Body of pancreas (tissue), 4 donors: ENCODE results near the gene MAP3K2. TPM values are rescaled to one million over a fixed set of nuclear protein-coding genes. Genes with fewer than 3 reads are reported as not detected.

Experiments used
- ATAC-seq: fragments of 150-250 bp; one replicate; pipeline ENCODE4 v1.9.1; 2016
- DNase-seq, 4 donors: peaks; one replicate each; pipeline ENCODE4 v3.0.0-alpha.2; 2019
- H3K27ac ChIP-seq, 4 donors: fragments of 200-600 bp; sonication (generic); 1 replicate in 3 of 4; 2 replicates in 1 of 4; pipeline versions ENCODE4 v1.5.1 to v1.6.1; 2016 to 2019; ENCODE audit warnings: mild to moderate bottlenecking in 1 of 4, mixed read lengths in 1 of 4, moderate library complexity in 1 of 4
- H3K27me3 ChIP-seq, 2 donors: fragments of 200-600 bp; sonication (generic); one replicate each; pipeline ENCODE4 v1.6.0; 2016; ENCODE audit warnings: mild to moderate bottlenecking in 1 of 2
- H3K36me3 ChIP-seq, 2 donors: fragments of 200-600 bp; sonication (generic); replicated peaks in 1 of 2; 2 replicates each; pipeline ENCODE4 v1.5.1; 2016; ENCODE audit warnings: low read depth in 2 of 2; ENCODE audit not compliant: insufficient read depth in 1 of 2
- H3K4me1 ChIP-seq: fragments of 200-600 bp; sonication (generic); one replicate; pipeline ENCODE4 v1.6.0; 2016
- H3K4me3 ChIP-seq, 2 donors: fragments of 200-600 bp; sonication (generic); 1 replicate in 1 of 2; 2 replicates in 1 of 2; pipeline ENCODE4 v1.5.1; 2016 to 2019
- H3K9me3 ChIP-seq, 3 donors: fragments of 200-600 bp; sonication (generic); 1 replicate in 2 of 3; 2 replicates in 1 of 3; pipeline ENCODE4 v1.5.1; 2016
- POLR2A ChIP-seq, 3 donors: fragments of 450-650 bp; IDR thresholded peaks; one replicate each; pipeline ENCODE4 v1.6.1; 2016; ENCODE audit warnings: antibody characterized with exemption in 3 of 3, mild to moderate bottlenecking in 2 of 3
- WGBS, 2 donors: methylation state at CpG; one replicate each; pipeline ENCODE4 v1.1.5; 2017; 5-methylcytosine and 5-hydroxymethylcytosine counted together
- intact Hi-C: fragments of 100-400 bp; cut with DNase I; formaldehyde crosslinking; loops from one replicate; pipeline ENCODE4 v1.15.1; 2023
- total RNA-seq, 2 donors: library from RNA; depleted of rRNA; stranded (reverse); fragments of >200 nt; gene quantifications; one replicate each; pipeline ENCODE4 v1.1.0, GENCODE V29; 2016
- TF ChIP-seq, protein P1 (sequence below), 7 experiments: fragments of 450-650 bp in 4 of 7; fragments of 200-600 bp in 3 of 7; sonication (generic) in 3 of 7; IDR thresholded peaks; one replicate each; pipeline ENCODE4 v1.5.1; 2016 to 2019; ENCODE audit warnings: antibody characterized with exemption in 7 of 7

MAP3K2 gene
- total RNA-seq, 2 donors from 2014 or later: 27.8 to 35.3 TPM

DNA sequence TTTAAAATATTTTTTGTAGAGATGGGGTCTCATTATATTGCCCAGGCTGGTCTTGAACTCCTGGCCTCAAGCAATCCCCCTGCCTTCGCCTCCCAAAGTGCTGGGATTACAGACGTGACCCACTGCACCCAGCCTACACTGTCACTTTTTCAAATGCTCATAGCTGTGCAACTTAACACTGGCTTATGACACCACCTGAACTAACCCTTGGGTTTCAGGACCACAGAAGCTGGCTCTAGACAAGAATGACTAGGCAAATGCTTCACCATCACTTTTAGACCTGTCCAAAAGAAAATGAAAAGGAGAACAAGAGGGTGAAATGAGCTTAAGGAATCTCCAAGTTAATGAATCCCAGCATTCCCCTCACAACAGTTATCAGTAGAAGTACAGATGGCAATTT, 107.1 kb downstream of the MAP3K2 start:
- Histone ChIP-seq H3K4me1 (no peaks in the 10 kb centered on the region), H3K27ac (no peak overlapping the region), H3K9me3 (no peaks in the 10 kb centered on the region), H3K27me3 (no peaks in the 10 kb centered on the region), H3K4me3 (no peak overlapping the region), H3K36me3 (peaks cover 4 to 13% of the 10 kb centered on the region in 2 donors)
- TF ChIP-seq, protein P1, sequence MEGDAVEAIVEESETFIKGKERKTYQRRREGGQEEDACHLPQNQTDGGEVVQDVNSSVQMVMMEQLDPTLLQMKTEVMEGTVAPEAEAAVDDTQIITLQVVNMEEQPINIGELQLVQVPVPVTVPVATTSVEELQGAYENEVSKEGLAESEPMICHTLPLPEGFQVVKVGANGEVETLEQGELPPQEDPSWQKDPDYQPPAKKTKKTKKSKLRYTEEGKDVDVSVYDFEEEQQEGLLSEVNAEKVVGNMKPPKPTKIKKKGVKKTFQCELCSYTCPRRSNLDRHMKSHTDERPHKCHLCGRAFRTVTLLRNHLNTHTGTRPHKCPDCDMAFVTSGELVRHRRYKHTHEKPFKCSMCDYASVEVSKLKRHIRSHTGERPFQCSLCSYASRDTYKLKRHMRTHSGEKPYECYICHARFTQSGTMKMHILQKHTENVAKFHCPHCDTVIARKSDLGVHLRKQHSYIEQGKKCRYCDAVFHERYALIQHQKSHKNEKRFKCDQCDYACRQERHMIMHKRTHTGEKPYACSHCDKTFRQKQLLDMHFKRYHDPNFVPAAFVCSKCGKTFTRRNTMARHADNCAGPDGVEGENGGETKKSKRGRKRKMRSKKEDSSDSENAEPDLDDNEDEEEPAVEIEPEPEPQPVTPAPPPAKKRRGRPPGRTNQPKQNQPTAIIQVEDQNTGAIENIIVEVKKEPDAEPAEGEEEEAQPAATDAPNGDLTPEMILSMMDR (IDR thresholded peaks at IDR 0.05): no peak
- TF ChIP-seq POLR2A (IDR thresholded peaks at IDR 0.05): no peak
- intact Hi-C loops: no loop called here
- 90 to 98% methylated on average over 2 of the region's 2 CpGs for WGBS, 2 donors
- DNase-seq (no peak), ATAC-seq (no peak)

DNA sequence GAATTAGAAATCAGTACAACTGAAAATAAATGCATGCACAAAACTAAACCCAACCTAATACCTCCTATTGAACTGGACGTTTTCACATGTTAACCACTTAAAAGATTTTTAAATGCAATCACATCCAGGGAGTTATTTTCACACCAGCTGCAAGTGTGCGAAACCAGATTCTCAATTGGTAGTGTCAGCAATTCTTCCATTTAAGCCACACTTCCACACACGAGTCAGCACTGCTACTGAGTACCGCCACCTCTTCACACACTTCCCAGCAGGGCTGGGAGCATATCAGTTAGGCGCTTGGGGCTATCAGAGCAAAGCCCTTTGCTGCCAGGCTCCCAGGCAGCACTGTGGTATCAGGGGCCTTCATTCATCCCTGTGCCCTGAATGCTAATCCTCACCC, 108.0 kb downstream of the MAP3K2 start:
- DNase-seq: no peak
- H3K9me3 ChIP-seq: no peaks in the 10 kb centered on the region
- no peak overlapping the region for H3K4me3 ChIP-seq
- no peak overlapping the region for H3K27ac ChIP-seq
- intact Hi-C loops: no loop called here
- 77 to 85% methylated on average over 5 of the region's 5 CpGs for WGBS, 2 donors
- no peak for ATAC-seq
- H3K4me1 ChIP-seq: no peaks in the 10 kb centered on the region
- H3K36me3 ChIP-seq: peaks cover 8 to 13% of the 10 kb centered on the region in 2 donors
- TF ChIP-seq POLR2A (IDR thresholded peaks at IDR 0.05): no peak
- TF ChIP-seq, protein P1 (IDR thresholded peaks at IDR 0.05): no peak
- H3K27me3 ChIP-seq: no peaks in the 10 kb centered on the region

DNA sequence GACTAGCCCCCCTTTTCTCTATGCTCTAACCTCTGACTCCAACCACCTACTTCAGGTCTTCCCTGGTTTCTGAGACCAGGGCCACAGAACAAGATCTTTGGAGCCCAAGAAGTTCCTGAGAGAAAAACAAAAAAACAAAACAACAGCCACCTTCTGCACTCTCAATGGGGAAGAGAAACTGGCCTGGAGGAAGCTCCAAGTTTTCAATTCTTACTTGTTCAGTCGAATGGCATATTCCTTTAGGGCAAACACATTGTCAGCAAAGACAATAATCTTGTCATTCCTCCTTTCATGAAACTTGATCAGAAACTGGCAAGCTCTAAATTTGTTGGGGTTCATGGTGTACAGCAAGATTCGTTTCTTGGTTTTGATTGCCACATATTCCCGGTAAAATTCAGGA, 108.8 kb downstream of the MAP3K2 start:
- H3K27me3 ChIP-seq: no peaks in the 10 kb centered on the region
- no peak overlapping the region for H3K4me3 ChIP-seq
- H3K4me1 ChIP-seq: no peaks in the 10 kb centered on the region
- H3K9me3 ChIP-seq: no peaks in the 10 kb centered on the region
- DNase-seq (no peak), ATAC-seq (no peak)
- no peak overlapping the region for H3K27ac ChIP-seq
- 82 to 92% methylated on average over 3 of the region's 3 CpGs for WGBS, 2 donors
- H3K36me3 ChIP-seq: peaks cover 8 to 14% of the 10 kb centered on the region in 2 donors
- intact Hi-C loops: no loop called here
- TF ChIP-seq, protein P1 (IDR thresholded peaks at IDR 0.05): no peak
- no peak for TF ChIP-seq POLR2A (IDR thresholded peaks at IDR 0.05)

DNA sequence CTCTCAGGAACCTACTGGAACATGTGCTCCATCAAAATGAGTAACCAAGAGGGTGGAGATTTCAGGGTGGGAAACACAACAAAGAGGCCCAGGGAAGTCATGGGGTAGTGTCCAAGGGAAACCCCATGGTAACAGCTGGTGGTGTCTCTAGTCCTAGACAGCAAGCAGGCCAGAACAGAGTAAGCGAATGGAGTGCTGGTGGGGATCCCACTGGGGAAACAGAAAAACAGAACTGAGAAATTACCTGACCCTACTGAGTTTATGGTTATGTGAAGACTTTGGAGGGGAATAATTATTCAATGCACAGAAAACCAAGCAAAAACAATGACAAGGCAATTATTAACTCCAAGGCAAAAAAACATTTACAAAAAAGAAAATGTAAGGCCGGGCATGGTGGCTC, 110.7 kb downstream of the MAP3K2 start:
- H3K4me3 ChIP-seq: no peak overlapping the region
- no peaks in the 10 kb centered on the region for H3K4me1 ChIP-seq
- WGBS, 2 donors: 85 to 91% methylated on average over 2 of the region's 2 CpGs
- H3K27ac ChIP-seq: no peak overlapping the region
- no peak for TF ChIP-seq POLR2A (IDR thresholded peaks at IDR 0.05)
- TF ChIP-seq, protein P1 (IDR thresholded peaks at IDR 0.05): no peak
- H3K9me3 ChIP-seq: no peaks in the 10 kb centered on the region
- intact Hi-C loops: no loop called here
- DNase-seq: no peak
- H3K36me3 ChIP-seq: peaks cover 8 to 17% of the 10 kb centered on the region in 2 donors
- no peaks in the 10 kb centered on the region for H3K27me3 ChIP-seq
- no peak for ATAC-seq

DNA sequence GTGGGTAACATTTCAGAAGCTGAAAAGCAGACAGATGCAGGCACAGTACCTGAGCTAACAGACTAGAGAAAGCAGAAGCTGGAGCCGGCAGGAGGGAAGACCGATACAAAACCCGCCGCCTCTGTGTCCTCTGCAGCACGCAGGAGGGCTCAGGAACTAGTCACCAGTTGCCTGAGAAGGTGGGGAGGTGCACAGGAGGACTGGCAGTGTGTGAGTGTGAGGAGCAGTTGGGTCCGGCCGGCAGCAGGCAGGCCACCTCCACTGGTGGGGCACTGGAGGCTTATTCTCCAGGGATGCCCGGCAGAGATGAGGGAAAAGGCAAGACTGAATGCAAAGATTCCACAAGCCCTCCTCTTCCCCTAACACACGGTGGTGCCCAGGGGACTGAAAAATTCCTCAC, 112.0 kb downstream of the MAP3K2 start:
- Histone ChIP-seq H3K36me3 (peaks cover 12 to 25% of the 10 kb centered on the region in 2 donors), H3K4me3 (no peak overlapping the region), H3K27me3 (no peaks in the 10 kb centered on the region), H3K27ac (no peak overlapping the region), H3K9me3 (no peaks in the 10 kb centered on the region), H3K4me1 (no peaks in the 10 kb centered on the region)
- no peak for DNase-seq
- 85 to 91% methylated on average over 9 of the region's 9 CpGs for WGBS, 2 donors
- ATAC-seq: no peak
- TF ChIP-seq POLR2A (IDR thresholded peaks at IDR 0.05): no peak
- TF ChIP-seq, protein P1 (IDR thresholded peaks at IDR 0.05): no peak
- intact Hi-C loops: no loop called here
